SK-N-SH (cell line): ENCODE results near the gene GHR. TPM values are rescaled to one million over a fixed set of nuclear protein-coding genes. Genes with fewer than 3 reads are reported as not detected.

Source experiments
- CTCF ChIA-PET: fragments of 300-600, 350-600 bp; formaldehyde crosslinking; extraction: SDS; loops from one replicate; lab custom pipeline; 2021; lab: Yijun Ruan, JAX
- POLR2A ChIA-PET: fragments of 350-600 bp; sonication (Branson Sonifier 250); formaldehyde crosslinking; extraction: SDS; loops from one replicate; lab custom pipeline; 2020; ENCODE audit warnings: antibody characterized with exemption, inconsistent platforms; lab: Yijun Ruan, JAX
- DNase-seq: peaks from one replicate; pipeline ENCODE4 v3.0.0; 2012
- H2AFZ ChIP-seq: fragments of 200-600 bp; sonication (generic); 2 replicates; pipeline ENCODE4 v1.8.1; 2016; ENCODE audit warnings: antibody characterized with exemption, mild to moderate bottlenecking, low read depth
- H3F3A ChIP-seq: fragments of 200-600 bp; sonication (generic); replicated peaks from 2 replicates; pipeline ENCODE3; 2016; ENCODE audit warnings: antibody characterized with exemption, mild to moderate bottlenecking; ENCODE audit not compliant: insufficient read depth
- H3K27ac ChIP-seq, 2 experiments: fragments of 200-500 bp in 1 of 2; fragments of 200-600 bp in 1 of 2; sonication (Bioruptor generic) in 1 of 2; sonication (generic), shearing (Covaris generic) in 1 of 2; 2 replicates each; pipeline versions ENCODE4 v1.5.1 to v1.6.1; 2014 to 2016; ENCODE audit warnings: low read depth in 2 of 2, inconsistent platforms in 1 of 2, low read length in 1 of 2, mild to moderate bottlenecking in 1 of 2, mixed read lengths in 1 of 2
- H3K27me3 ChIP-seq: fragments of 200-600 bp; sonication (generic), shearing (Covaris generic); 2 replicates; pipeline ENCODE4 v1.6.1; 2016; ENCODE audit warnings: mixed run types; ENCODE audit not compliant: insufficient read depth
- H3K36me3 ChIP-seq, 2 experiments: fragments of 200-500 bp in 1 of 2; fragments of 200-600 bp in 1 of 2; sonication (Bioruptor generic) in 1 of 2; sonication (generic) in 1 of 2; replicated peaks in 1 of 2; 2 replicates each; pipeline versions ENCODE3 to v1.5.1; 2014 to 2016; ENCODE audit warnings: low read length in 1 of 2, mild to moderate bottlenecking in 1 of 2; ENCODE audit not compliant: insufficient read depth in 2 of 2, control insufficient read depth in 1 of 2
- H3K4me1 ChIP-seq, 2 experiments: fragments of 200-500 bp in 1 of 2; fragments of 200-600 bp in 1 of 2; sonication (Bioruptor generic) in 1 of 2; sonication (generic), shearing (Covaris generic) in 1 of 2; 2 replicates each; pipeline versions ENCODE4 v1.5.1 to v1.6.1; 2014 to 2016; ENCODE audit warnings: low read depth in 1 of 2, low read length in 1 of 2, mixed run types in 1 of 2; ENCODE audit not compliant: insufficient read depth in 2 of 2, control insufficient read depth in 1 of 2
- H3K4me2 ChIP-seq: fragments of 200-600 bp; sonication (generic), shearing (Covaris generic); 2 replicates; pipeline ENCODE4 v1.6.1; 2017; ENCODE audit warnings: mixed run types
- H3K4me3 ChIP-seq, 2 experiments: fragments of 200-500 bp in 1 of 2; fragments of 200-600 bp in 1 of 2; sonication (Bioruptor generic) in 1 of 2; sonication (generic), shearing (Covaris generic) in 1 of 2; 2 replicates each; pipeline versions ENCODE4 v1.5.1 to v1.8.1; 2014 to 2016; ENCODE audit warnings: low read depth in 2 of 2, inconsistent platforms in 1 of 2, low read length in 1 of 2, mild to moderate bottlenecking in 1 of 2, mixed read lengths in 1 of 2, moderate library complexity in 1 of 2
- H3K79me2 ChIP-seq: fragments of 200-600 bp; sonication (generic); 2 replicates; pipeline ENCODE4 v1.8.1; 2017; ENCODE audit warnings: mild to moderate bottlenecking; ENCODE audit not compliant: insufficient read depth
- H3K9ac ChIP-seq: fragments of 200-600 bp; sonication (generic); 2 replicates; pipeline ENCODE4 v1.6.1; 2017; ENCODE audit warnings: mixed run types
- H3K9me2 ChIP-seq: fragments of 200-600 bp; sonication (generic); 2 replicates; pipeline ENCODE4 v1.6.1; 2017; ENCODE audit warnings: mixed run types
- H3K9me3 ChIP-seq: fragments of 200-600 bp; sonication (generic); 2 replicates; pipeline ENCODE4 v1.6.1; 2017; ENCODE audit warnings: mixed run types, mild to moderate bottlenecking, moderate library complexity
- H4K20me1 ChIP-seq: fragments of 200-600 bp; sonication (generic); 2 replicates; pipeline ENCODE4 v1.6.1; 2017; ENCODE audit warnings: mild to moderate bottlenecking, mixed run types; ENCODE audit not compliant: insufficient read depth
- ELF1 ChIP-seq: IDR thresholded peaks from 2 replicates; pipeline ENCODE4 v1.4.0; 2012
- EZH2phosphoT487 ChIP-seq: fragments of 200-600 bp; sonication (generic); IDR thresholded peaks from 2 replicates; pipeline ENCODE4 v1.6.1; 2017; ENCODE audit warnings: low read depth, mixed run types, mild to moderate bottlenecking, antibody characterized with exemption, moderate library complexity, borderline replicate concordance
- FOXJ3 ChIP-seq: sonication (generic); formaldehyde crosslinking; IDR thresholded peaks from 2 replicates; pipeline ENCODE4 v1.5.1; 2020; ENCODE audit warnings: mild to moderate bottlenecking, missing genetic modification reagents
- GABPA ChIP-seq: IDR thresholded peaks from 2 replicates; pipeline ENCODE4 v1.4.0; 2012; ENCODE audit warnings: low read depth, mild to moderate bottlenecking
- GATA2 ChIP-seq: sonication (generic); formaldehyde crosslinking; IDR thresholded peaks from 2 replicates; pipeline ENCODE4 v1.5.0; 2020; ENCODE audit warnings: mild to moderate bottlenecking, missing genetic modification reagents
- MAX ChIP-seq: IDR thresholded peaks from 2 replicates; pipeline ENCODE4 v1.4.0; 2012; ENCODE audit warnings: low read depth
- MEF2A ChIP-seq: IDR thresholded peaks from 2 replicates; pipeline ENCODE4 v1.4.0; 2012; ENCODE audit warnings: low read depth, borderline replicate concordance
- MXI1 ChIP-seq: IDR thresholded peaks from 2 replicates; pipeline ENCODE4 v1.6.1; 2012; ENCODE audit warnings: mild to moderate bottlenecking, low read depth, low read length, improper control_type of control experiment
- NRF1 ChIP-seq: IDR thresholded peaks from 2 replicates; pipeline ENCODE4 v1.6.1; 2012; ENCODE audit warnings: low read depth, mild to moderate bottlenecking, low read length
- POLR2AphosphoS5 ChIP-seq: IDR thresholded peaks from 2 replicates; pipeline ENCODE4 v1.6.1; 2012; ENCODE audit warnings: low read depth, low read length
- RAD21 ChIP-seq: IDR thresholded peaks from 2 replicates; pipeline ENCODE4 v1.6.1; 2012; ENCODE audit warnings: mild to moderate bottlenecking, low read length
- RFX5 ChIP-seq: IDR thresholded peaks from 2 replicates; pipeline ENCODE4 v1.6.1; 2012; ENCODE audit warnings: mild to moderate bottlenecking, improper control_type of control experiment, low read length
- SMC3 ChIP-seq: IDR thresholded peaks from 2 replicates; pipeline ENCODE4 v1.6.1; 2012; ENCODE audit warnings: low read depth, low read length, improper control_type of control experiment
- TAF1 ChIP-seq: IDR thresholded peaks from 2 replicates; pipeline ENCODE4 v1.6.1; 2012; ENCODE audit warnings: low read depth, mild to moderate bottlenecking, low read length, moderate library complexity, borderline replicate concordance
- USF1 ChIP-seq: IDR thresholded peaks from 2 replicates; pipeline ENCODE4 v1.4.0; 2012; ENCODE audit warnings: low read depth, borderline replicate concordance
- YY1 ChIP-seq: IDR thresholded peaks from 2 replicates; pipeline ENCODE4 v1.4.0; 2012; ENCODE audit warnings: low read depth, mild to moderate bottlenecking
- WGBS: methylation state at CpG from one replicate; pipeline ENCODE4 v1.1.6; 2017; ENCODE audit warnings: low lambda C conversion rate; 5-methylcytosine and 5-hydroxymethylcytosine counted together
- polyA plus RNA-seq, 3 experiments: library from polyadenylated mRNA; depleted of rRNA; stranded (reverse); fragments of >200 nt; gene quantifications; 2 replicates each; pipeline ENCODE4 v1.2.3, GENCODE V29; 2012
- TF ChIP-seq, protein P1 (sequence below): fragments of 200-600 bp; sonication (generic); IDR thresholded peaks from 2 replicates; pipeline ENCODE4 v1.6.1; 2017; ENCODE audit warnings: antibody characterized with exemption, mild to moderate bottlenecking, moderate library complexity
- TF ChIP-seq, protein P2 (sequence below): IDR thresholded peaks from 2 replicates; pipeline ENCODE4; 2012

Gene GHR
- polyA plus RNA-seq, 1 of the 3 experiments (the other 2 are of a cell fraction): 0.03 TPM

DNA sequence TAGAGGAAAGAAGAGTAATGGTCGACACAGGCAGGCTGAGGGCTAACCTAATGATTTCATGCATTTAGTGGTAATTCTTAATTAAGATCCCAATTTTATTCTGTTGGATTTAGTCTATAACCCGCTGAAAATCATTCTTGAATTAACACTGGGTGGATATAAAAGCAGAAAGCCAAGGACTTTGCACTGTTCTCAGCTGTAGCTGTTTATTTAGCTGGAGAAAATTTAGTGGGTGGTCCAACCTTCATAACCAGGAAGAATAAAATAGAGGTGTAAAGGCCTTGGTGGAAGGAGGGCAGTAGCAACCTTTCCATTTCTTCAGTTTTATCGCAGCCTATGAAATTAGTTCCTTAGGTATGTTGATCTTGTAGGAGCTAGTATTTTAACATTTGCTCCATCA, 92.3 kb downstream of the GHR start:
- no peaks in the 10 kb centered on the region for H3K79me2 ChIP-seq
- WGBS: 8% methylated on average over 3 of the region's 3 CpGs
- POLR2A ChIA-PET: no interaction called here

DNA sequence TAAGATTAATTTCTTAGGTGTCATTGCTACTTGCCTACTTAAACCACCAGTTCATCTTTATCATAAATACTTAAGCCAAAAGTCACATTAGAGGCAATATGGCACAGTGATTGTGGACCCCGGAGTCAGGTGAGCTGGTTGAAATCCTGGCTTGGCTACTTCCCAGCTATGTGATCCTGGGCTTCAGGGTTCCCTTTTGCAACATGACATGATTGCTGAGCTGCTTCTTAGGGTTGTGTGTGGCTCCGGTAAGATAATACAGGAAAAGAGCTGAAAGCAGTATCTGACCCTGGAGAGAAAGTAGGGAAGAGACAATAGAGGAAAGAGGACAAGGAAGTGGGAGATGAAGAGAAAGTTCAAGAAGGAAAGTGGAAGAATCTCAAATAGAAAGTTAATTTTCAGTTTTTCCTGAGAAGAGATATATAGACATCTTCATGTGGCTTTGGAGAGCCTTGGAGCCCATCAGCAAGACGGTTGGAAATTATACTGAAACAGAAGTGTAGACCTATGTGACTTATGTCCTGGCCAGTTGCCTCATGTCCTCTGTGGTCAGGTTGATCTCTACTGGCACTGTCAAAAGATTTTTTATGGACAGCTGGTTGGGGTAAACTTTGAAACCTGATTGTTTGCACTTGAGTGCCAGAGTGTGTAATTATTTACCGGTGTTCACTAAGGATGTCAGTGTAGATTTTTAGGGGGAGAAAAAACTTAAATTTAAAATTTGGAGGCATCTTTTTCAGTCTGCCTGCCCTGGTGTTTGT, 93.2 kb downstream of the GHR start:
- H2AFZ ChIP-seq: no peak overlapping the region
- no peaks in the 10 kb centered on the region for H3K9me2 ChIP-seq
- H3K4me3 ChIP-seq: no peak overlapping the region
- H3K4me2 ChIP-seq: no peak overlapping the region
- no peaks in the 10 kb centered on the region for H4K20me1 ChIP-seq
- no peaks in the 10 kb centered on the region for H3K36me3 ChIP-seq
- TF ChIP-seq YY1: no peak
- TF ChIP-seq, protein P1, sequence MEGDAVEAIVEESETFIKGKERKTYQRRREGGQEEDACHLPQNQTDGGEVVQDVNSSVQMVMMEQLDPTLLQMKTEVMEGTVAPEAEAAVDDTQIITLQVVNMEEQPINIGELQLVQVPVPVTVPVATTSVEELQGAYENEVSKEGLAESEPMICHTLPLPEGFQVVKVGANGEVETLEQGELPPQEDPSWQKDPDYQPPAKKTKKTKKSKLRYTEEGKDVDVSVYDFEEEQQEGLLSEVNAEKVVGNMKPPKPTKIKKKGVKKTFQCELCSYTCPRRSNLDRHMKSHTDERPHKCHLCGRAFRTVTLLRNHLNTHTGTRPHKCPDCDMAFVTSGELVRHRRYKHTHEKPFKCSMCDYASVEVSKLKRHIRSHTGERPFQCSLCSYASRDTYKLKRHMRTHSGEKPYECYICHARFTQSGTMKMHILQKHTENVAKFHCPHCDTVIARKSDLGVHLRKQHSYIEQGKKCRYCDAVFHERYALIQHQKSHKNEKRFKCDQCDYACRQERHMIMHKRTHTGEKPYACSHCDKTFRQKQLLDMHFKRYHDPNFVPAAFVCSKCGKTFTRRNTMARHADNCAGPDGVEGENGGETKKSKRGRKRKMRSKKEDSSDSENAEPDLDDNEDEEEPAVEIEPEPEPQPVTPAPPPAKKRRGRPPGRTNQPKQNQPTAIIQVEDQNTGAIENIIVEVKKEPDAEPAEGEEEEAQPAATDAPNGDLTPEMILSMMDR: no peak
- no peak for TF ChIP-seq RFX5
- no peak for TF ChIP-seq POLR2AphosphoS5
- no peak for TF ChIP-seq TAF1
- TF ChIP-seq, protein P2, sequence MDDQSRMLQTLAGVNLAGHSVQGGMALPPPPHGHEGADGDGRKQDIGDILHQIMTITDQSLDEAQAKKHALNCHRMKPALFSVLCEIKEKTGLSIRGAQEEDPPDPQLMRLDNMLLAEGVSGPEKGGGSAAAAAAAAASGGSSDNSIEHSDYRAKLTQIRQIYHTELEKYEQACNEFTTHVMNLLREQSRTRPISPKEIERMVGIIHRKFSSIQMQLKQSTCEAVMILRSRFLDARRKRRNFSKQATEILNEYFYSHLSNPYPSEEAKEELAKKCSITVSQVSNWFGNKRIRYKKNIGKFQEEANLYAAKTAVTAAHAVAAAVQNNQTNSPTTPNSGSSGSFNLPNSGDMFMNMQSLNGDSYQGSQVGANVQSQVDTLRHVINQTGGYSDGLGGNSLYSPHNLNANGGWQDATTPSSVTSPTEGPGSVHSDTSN: no peak
- TF ChIP-seq NRF1: no peak
- TF ChIP-seq FOXJ3: no peak
- TF ChIP-seq SMC3: no peak
- no peak for TF ChIP-seq EZH2phosphoT487
- no peak for TF ChIP-seq ELF1
- TF ChIP-seq MXI1: no peak
- TF ChIP-seq GABPA: no peak
- TF ChIP-seq USF1: no peak
- no peak for TF ChIP-seq MAX
- no peak for TF ChIP-seq GATA2
- 2% methylated on average over 4 of the region's 4 CpGs for WGBS
- H3K27me3 ChIP-seq: no peaks in the 10 kb centered on the region
- H3K79me2 ChIP-seq: no peaks in the 10 kb centered on the region
- H3K9me3 ChIP-seq: no peaks in the 10 kb centered on the region
- H3K27ac ChIP-seq: no peak overlapping the region
- no peaks in the 10 kb centered on the region for H3F3A ChIP-seq
- H3K4me1 ChIP-seq: no peaks in the 10 kb centered on the region
- ChIA-PET POLR2A (no interaction called here), CTCF (no interaction called here)
- no peak for DNase-seq
- no peak overlapping the region for H3K9ac ChIP-seq

More for the DNA sequence above, 92.3 kb downstream of the GHR start:
- Histone ChIP-seq H3K9ac (no peak overlapping the region), H3K27ac (no peak overlapping the region), H3K4me3 (no peak overlapping the region), H4K20me1 (no peaks in the 10 kb centered on the region), H3K9me3 (no peaks in the 10 kb centered on the region), H3F3A (no peaks in the 10 kb centered on the region), H3K27me3 (no peaks in the 10 kb centered on the region), H3K36me3 (no peaks in the 10 kb centered on the region), H3K4me2 (no peak overlapping the region), H3K4me1 (no peaks in the 10 kb centered on the region), H2AFZ (no peak overlapping the region), H3K9me2 (no peaks in the 10 kb centered on the region)
- DNase-seq: no peak
- CTCF ChIA-PET: interaction anchor here (1.0 to 1.1 kb wide), 2 partner anchors 93 to 252 kb away, joined by 3 read pairs; no protein-coding TSS in a partner anchor
- TF ChIP-seq RAD21 (no peak), MEF2A (no peak)
